SKM-1 treated with dmso at 0.1 percent for 144 hours (cell line): ENCODE data around the gene OR52R1.
"Not testable (repeated sequence)": the region's sequence is repeated elsewhere in the genome, so short reads cannot be mapped to it uniquely, and the experiment has no call there.

Experiments used
- DNase-seq: peaks from one replicate; lab custom pipeline; 2025; ENCODE audit not compliant: unreplicated experiment; lab: John Stamatoyannopoulos, UW

Gene OR52R1

GRCh38 chr11:4804280-4804679, at the start of gene OR52R1:
OR52R1 (minus strand) TSS chr11:4804380; CDS start chr11:4804380, 0 bp downstream.
- DNase-seq, result no peak

GRCh38 chr11:4851033-4851432, 46.9 kb upstream of the OR52R1 start:
- DNase-seq, result no peak

GRCh38 chr11:4848908-4849532, 44.8 kb upstream of the OR52R1 start, which contains the start of gene OR51S1:
OR51S1 (minus strand) TSS chr11:4849208; CDS start chr11:4849208, 0 bp downstream.
- DNase-seq, result no peak

GRCh38 chr11:4839851-4840549, 35.8 kb upstream of the OR52R1 start:
- no peak for DNase-seq

GRCh38 chr11:4830909-4831308, 26.7 kb upstream of the OR52R1 start:
- DNase-seq, result no peak

GRCh38 chr11:4830346-4830745, 26.2 kb upstream of the OR52R1 start:
- no peak for DNase-seq

GRCh38 chr11:4826425-4826824, 22.2 kb upstream of the OR52R1 start:
- no peak for DNase-seq

- DNase-seq, result no peak
Observed at GRCh38 chr11:4825132-4825531, 21.0 kb upstream of the OR52R1 start.

- DNase-seq, result no peak
Observed at GRCh38 chr11:4821021-4821420, 16.8 kb upstream of the OR52R1 start, which contains the start of gene OR51F2. OR51F2 (plus strand) TSS chr11:4821321; CDS start chr11:4821422, 101 bp downstream.

GRCh38 chr11:4809246-4809645, 5.1 kb upstream of the OR52R1 start:
- no peak for DNase-seq

- DNase-seq, result no peak
Observed at GRCh38 chr11:4808476-4808875, 4.3 kb upstream of the OR52R1 start.

- DNase-seq, result not testable (repeated sequence)
Observed at GRCh38 chr11:4801316-4801715, 2.9 kb downstream of the OR52R1 start.

- DNase-seq, result no peak
Observed at GRCh38 chr11:4798427-4799183, 5.6 kb downstream of the OR52R1 start.

GRCh38 chr11:4797206-4797605, 7.0 kb downstream of the OR52R1 start:
- DNase-seq, result no peak

GRCh38 chr11:4782454-4782853, 21.7 kb downstream of the OR52R1 start:
- DNase-seq, result no peak

GRCh38 chr11:4769838-4770237, 34.3 kb downstream of the OR52R1 start, which contains the start of gene OR51F1:
OR51F1 (minus strand) TSS chr11:4769938; CDS start chr11:4769938, 0 bp downstream.
- DNase-seq, result no peak

- DNase-seq, result no peak
Observed at GRCh38 chr11:4768094-4768493, 36.1 kb downstream of the OR52R1 start.

GRCh38 chr11:4766420-4767043, 37.6 kb downstream of the OR52R1 start:
- DNase-seq, result no peak

GRCh38 chr11:4763096-4763495, 41.1 kb downstream of the OR52R1 start:
- DNase-seq, result no peak
